Neuronal stem cell (in vitro differentiated cells): ENCODE measurements around the gene MAPK1.
"Not testable (repeated sequence)": the region's sequence is repeated elsewhere in the genome, so short reads cannot be mapped to it uniquely, and the experiment has no call there.

ENCODE experiments used
- DNase-seq: peaks from one replicate; pipeline ENCODE4 v3.0.0-alpha.2; 2013; ENCODE audit warnings: low spot score
- H2AFZ ChIP-seq: one replicate; pipeline ENCODE4 v1.6.1; 2013; ENCODE audit warnings: mild to moderate bottlenecking, low read length, inconsistent platforms
- H2AK5ac ChIP-seq: 2 replicates; pipeline ENCODE4 v1.6.1; 2013; ENCODE audit warnings: low read depth, mild to moderate bottlenecking, inconsistent platforms, low read length, moderate library complexity, mixed read lengths
- H2BK120ac ChIP-seq: 2 replicates; pipeline ENCODE4 v1.6.1; 2013; ENCODE audit warnings: low read depth, mild to moderate bottlenecking, inconsistent platforms, low read length, moderate library complexity, mixed read lengths
- H2BK12ac ChIP-seq: one replicate; pipeline ENCODE4 v1.6.1; 2013; ENCODE audit warnings: low read length, inconsistent platforms
- H2BK15ac ChIP-seq: 2 replicates; pipeline ENCODE4 v1.6.1; 2013; ENCODE audit warnings: mild to moderate bottlenecking, low read length, inconsistent platforms, mixed read lengths
- H2BK5ac ChIP-seq: one replicate; pipeline ENCODE4 v1.6.1; 2013; ENCODE audit warnings: inconsistent platforms, mild to moderate bottlenecking, low read length, moderate library complexity
- H3K14ac ChIP-seq: one replicate; pipeline ENCODE4 v1.6.1; 2013; ENCODE audit warnings: low read length, inconsistent platforms
- H3K18ac ChIP-seq: 2 replicates; pipeline ENCODE4 v1.6.1; 2013; ENCODE audit warnings: low read length, inconsistent platforms
- H3K23ac ChIP-seq: 2 replicates; pipeline ENCODE4 v1.6.1; 2013; ENCODE audit warnings: low read depth, mild to moderate bottlenecking, mixed read lengths, low read length, inconsistent platforms; ENCODE audit not compliant: poor library complexity
- H3K27ac ChIP-seq: replicated peaks from 3 replicates; pipeline ENCODE4 v1.5.1; 2013; ENCODE audit warnings: low read length, inconsistent platforms
- H3K27me3 ChIP-seq, 3 experiments: 2 replicates each; pipeline ENCODE4 v1.6.1; 2013; ENCODE audit warnings: low read length in 3 of 3, mild to moderate bottlenecking in 2 of 3, inconsistent platforms in 1 of 3, low read depth in 1 of 3, mixed read lengths in 1 of 3, moderate library complexity in 1 of 3; ENCODE audit not compliant: control insufficient read depth in 3 of 3, insufficient read depth in 3 of 3
- H3K36me3 ChIP-seq, 2 donors: replicated peaks in 1 of 2; 2 replicates each; pipeline ENCODE4 v1.6.1; 2013; ENCODE audit warnings: low read length in 2 of 2; ENCODE audit not compliant: control insufficient read depth in 2 of 2, insufficient read depth in 2 of 2
- H3K4ac ChIP-seq: 2 replicates; pipeline ENCODE4 v1.6.1; 2013; ENCODE audit warnings: inconsistent platforms, mild to moderate bottlenecking, low read length, moderate library complexity
- H3K4me1 ChIP-seq, 2 donors: 1 replicate in 1 of 2; 2 replicates in 1 of 2; pipeline ENCODE4 v1.6.1; 2013; ENCODE audit warnings: low read length in 2 of 2, low read depth in 1 of 2; ENCODE audit not compliant: control insufficient read depth in 2 of 2, insufficient read depth in 1 of 2
- H3K4me2 ChIP-seq: one replicate; pipeline ENCODE4 v1.6.1; 2013; ENCODE audit warnings: mild to moderate bottlenecking, low read length, inconsistent platforms; ENCODE audit not compliant: insufficient read depth, poor library complexity, severe bottlenecking
- H3K4me3 ChIP-seq, 2 donors: 2 replicates each; pipeline ENCODE4 v1.5.1; 2013; ENCODE audit warnings: low read length in 2 of 2, mild to moderate bottlenecking in 2 of 2, inconsistent platforms in 1 of 2, moderate library complexity in 1 of 2
- H3K79me1 ChIP-seq: one replicate; pipeline ENCODE4 v1.6.1; 2013; ENCODE audit warnings: low read depth, mild to moderate bottlenecking, inconsistent platforms, low read length, moderate library complexity
- H3K9ac ChIP-seq: one replicate; pipeline ENCODE4 v1.6.1; 2013; ENCODE audit warnings: mild to moderate bottlenecking, low read depth, low read length, inconsistent platforms; ENCODE audit not compliant: poor library complexity
- H3K9me3 ChIP-seq, 2 donors: replicated peaks in 1 of 2; 2 replicates each; pipeline versions ENCODE3 to v1.6.1; 2013; ENCODE audit warnings: low read length in 2 of 2, mild to moderate bottlenecking in 2 of 2, inconsistent platforms in 1 of 2, low read depth in 1 of 2, mixed read lengths in 1 of 2, moderate library complexity in 1 of 2; ENCODE audit not compliant: control insufficient read depth in 2 of 2, insufficient read depth in 1 of 2
- H4K8ac ChIP-seq: one replicate; pipeline ENCODE4 v1.6.1; 2013; ENCODE audit warnings: low read depth, mild to moderate bottlenecking, inconsistent platforms, low read length, moderate library complexity
- H4K91ac ChIP-seq: one replicate; pipeline ENCODE4 v1.6.1; 2013; ENCODE audit warnings: low read length, low read depth, mild to moderate bottlenecking, inconsistent platforms; ENCODE audit not compliant: poor library complexity
- WGBS, 2 donors: extraction: QIAGEN DNeasy Blood & Tissue Kit; methylation state at CpG; one replicate each; pipeline ENCODE4 v1.1.7; 2013; ENCODE audit warnings: missing lambda C conversion rate in 2 of 2, mixed read lengths in 1 of 2; ENCODE audit not compliant: insufficient read length in 2 of 2, insufficient replicate concordance in 1 of 2; ENCODE audit errors: extremely low coverage in 2 of 2; 5-methylcytosine and 5-hydroxymethylcytosine counted together

MAPK1 gene

GRCh38 chr22:21745948-21746347, 121.5 kb downstream of the MAPK1 start:
- no peak overlapping the region for H3K4me2 ChIP-seq
- H4K91ac ChIP-seq, result no peak overlapping the region
- no peak overlapping the region for H2AK5ac ChIP-seq
- no CpG with 5 or more reads among the region's 8 CpGs for WGBS, 2 donors
- H2BK5ac ChIP-seq, result no peak overlapping the region
- H3K23ac ChIP-seq, result peak overlapping the region; percentile 70
- H3K18ac ChIP-seq, result no peak overlapping the region
- H2BK120ac ChIP-seq, result no peak overlapping the region
- no peak for DNase-seq
- no peak overlapping the region for H3K4me3 ChIP-seq
- H3K79me1 ChIP-seq, result no peaks in the 10 kb centered on the region
- no peaks in the 10 kb centered on the region for H3K36me3 ChIP-seq
- no peak overlapping the region for H2BK12ac ChIP-seq
- peaks cover 3 to 5% of the 10 kb centered on the region in 2 donors for H3K4me1 ChIP-seq
- H3K14ac ChIP-seq, result no peak overlapping the region
- no peaks in the 10 kb centered on the region for H3K9me3 ChIP-seq
- no peak overlapping the region for H2BK15ac ChIP-seq
- no peak overlapping the region for H3K27ac ChIP-seq
- peaks cover 0 to 7% (median 2%) of the 10 kb centered on the region in 3 experiments for H3K27me3 ChIP-seq
- H4K8ac ChIP-seq, result no peak overlapping the region
- no peak overlapping the region for H3K9ac ChIP-seq
- no peak overlapping the region for H2AFZ ChIP-seq
- H3K4ac ChIP-seq, result no peak overlapping the region

GRCh38 chr22:21744917-21745316, 122.5 kb downstream of the MAPK1 start:
- no CpG with 5 or more reads among the region's 6 CpGs for WGBS, 2 donors
- H3K23ac ChIP-seq, H2BK15ac ChIP-seq, H3K27ac ChIP-seq, H3K4me1 ChIP-seq, H3K9me3 ChIP-seq, H3K36me3 ChIP-seq, H2BK5ac ChIP-seq, H2BK12ac ChIP-seq, H3K4me2 ChIP-seq, H2BK120ac ChIP-seq, H4K8ac ChIP-seq, H3K14ac ChIP-seq, H4K91ac ChIP-seq, H3K27me3 ChIP-seq, H2AFZ ChIP-seq, DNase-seq, H3K4ac ChIP-seq, H3K79me1 ChIP-seq, H2AK5ac ChIP-seq, H3K4me3 ChIP-seq, H3K18ac ChIP-seq, H3K9ac ChIP-seq: not testable (repeated sequence)

- no peak overlapping the region for H3K27ac ChIP-seq
- H2BK15ac ChIP-seq, result no peak overlapping the region
- peaks cover 0 to 22% (median 6%) of the 10 kb centered on the region in 3 experiments for H3K27me3 ChIP-seq
- H3K36me3 ChIP-seq, result no peaks in the 10 kb centered on the region
- no peaks in the 10 kb centered on the region for H3K79me1 ChIP-seq
- peaks cover 0 to 4% of the 10 kb centered on the region in 2 donors for H3K4me1 ChIP-seq
- no peak overlapping the region for H3K4me3 ChIP-seq
- no peak overlapping the region for H3K23ac ChIP-seq
- H2AK5ac ChIP-seq, result no peak overlapping the region
- H3K18ac ChIP-seq, result no peak overlapping the region
- H3K4me2 ChIP-seq, result no peak overlapping the region
- no peak overlapping the region for H4K8ac ChIP-seq
- no peak overlapping the region for H3K9ac ChIP-seq
- H2BK12ac ChIP-seq, result no peak overlapping the region
- H4K91ac ChIP-seq, result no peak overlapping the region
- H2BK5ac ChIP-seq, result no peak overlapping the region
- no peaks in the 10 kb centered on the region for H3K9me3 ChIP-seq
- H3K4ac ChIP-seq, result no peak overlapping the region
- no peak for DNase-seq
- no peak overlapping the region for H2BK120ac ChIP-seq
- no peak overlapping the region for H2AFZ ChIP-seq
- no CpG with 5 or more reads among the region's 6 CpGs for WGBS, 2 donors
- H3K14ac ChIP-seq, result no peak overlapping the region
Measured at GRCh38 chr22:21741790-21742189, 125.7 kb downstream of the MAPK1 start.

- no peak overlapping the region for H3K4ac ChIP-seq
- H3K79me1 ChIP-seq, result no peaks in the 10 kb centered on the region
- peak overlapping the region; percentile 8 for H3K23ac ChIP-seq
- H2BK5ac ChIP-seq, result no peak overlapping the region
- no peak overlapping the region for H2BK15ac ChIP-seq
- no peak overlapping the region for H3K4me2 ChIP-seq
- H3K36me3 ChIP-seq, result no peaks in the 10 kb centered on the region
- no peak overlapping the region for H3K9ac ChIP-seq
- no peak overlapping the region for H2BK120ac ChIP-seq
- H3K4me3 ChIP-seq, result no peak overlapping the region
- no CpG with 5 or more reads among the region's 10 CpGs for WGBS, 2 donors
- no peak overlapping the region for H3K14ac ChIP-seq
- H3K4me1 ChIP-seq, result peaks cover 2 to 4% of the 10 kb centered on the region in 2 donors
- DNase-seq, result no peak
- no peak overlapping the region for H2AK5ac ChIP-seq
- no peaks in the 10 kb centered on the region for H3K9me3 ChIP-seq
- no peak overlapping the region for H4K8ac ChIP-seq
- peaks cover 0 to 22% (median 6%) of the 10 kb centered on the region in 3 experiments for H3K27me3 ChIP-seq
- H2AFZ ChIP-seq, result no peak overlapping the region
- no peak overlapping the region for H4K91ac ChIP-seq
- H3K18ac ChIP-seq, result no peak overlapping the region
- no peak overlapping the region for H3K27ac ChIP-seq
- peak overlapping the region; percentile 35 for H2BK12ac ChIP-seq
Measured at GRCh38 chr22:21741059-21741458, 126.4 kb downstream of the MAPK1 start.
